Stomach smooth muscle (tissue), 2 donors: ENCODE measurements around the gene SFTPB.

Source experiments
- H3K27ac ChIP-seq: one replicate; pipeline ENCODE4 v1.7.0; 2013; ENCODE audit warnings: mild to moderate bottlenecking, low read length, inconsistent platforms
- H3K27me3 ChIP-seq, 2 donors: one replicate each; pipeline ENCODE4 v1.7.0; 2013; ENCODE audit warnings: low read length in 2 of 2; ENCODE audit not compliant: insufficient read depth in 2 of 2, control insufficient read depth in 1 of 2
- H3K36me3 ChIP-seq, 2 donors: one replicate each; pipeline ENCODE4 v1.7.0; 2013; ENCODE audit warnings: low read length in 2 of 2; ENCODE audit not compliant: control insufficient read depth in 2 of 2, insufficient read depth in 2 of 2
- H3K4me1 ChIP-seq: one replicate; pipeline ENCODE4 v1.7.0; 2013; ENCODE audit warnings: low read length; ENCODE audit not compliant: control insufficient read depth, insufficient read depth
- H3K4me3 ChIP-seq, 2 donors: one replicate each; pipeline ENCODE4 v1.7.0; 2013; ENCODE audit warnings: low read length in 2 of 2
- H3K9ac ChIP-seq, 2 donors: one replicate each; pipeline ENCODE4 v1.7.0; 2013; ENCODE audit warnings: low read length in 2 of 2, mild to moderate bottlenecking in 1 of 2
- H3K9me3 ChIP-seq, 2 donors: one replicate each; pipeline ENCODE4 v1.7.0; 2013; ENCODE audit warnings: low read length in 2 of 2; ENCODE audit not compliant: control insufficient read depth in 2 of 2
- donor health status: healthy.
- donor health status: Pancreatic carcinoma.

The SFTPB gene

GRCh38 chr2:85653996-85654395 lies 14.0 kb downstream of the SFTPB start:
- no peaks in the 10 kb centered on the region for H3K9me3 ChIP-seq
- no peaks in the 10 kb centered on the region for H3K27me3 ChIP-seq
- peaks cover 19 to 30% of the 10 kb centered on the region in 2 donors for H3K36me3 ChIP-seq
- no peak overlapping the region for H3K27ac ChIP-seq
- no peak overlapping the region for H3K4me3 ChIP-seq
- no peak overlapping the region for H3K9ac ChIP-seq
- no peaks in the 10 kb centered on the region for H3K4me1 ChIP-seq

GRCh38 chr2:85652056-85652455 lies 15.9 kb downstream of the SFTPB start:
- H3K9me3 ChIP-seq: no peaks in the 10 kb centered on the region
- H3K4me3 ChIP-seq: no peak overlapping the region
- H3K36me3 ChIP-seq: peaks cover 33 to 46% of the 10 kb centered on the region in 2 donors
- H3K27ac ChIP-seq: no peak overlapping the region
- H3K27me3 ChIP-seq: no peaks in the 10 kb centered on the region
- no peak overlapping the region for H3K9ac ChIP-seq
- no peaks in the 10 kb centered on the region for H3K4me1 ChIP-seq

- Histone ChIP-seq H3K36me3 (peaks cover 36 to 50% of the 10 kb centered on the region in 2 donors), H3K4me3 (no peak overlapping the region), H3K27ac (no peak overlapping the region), H3K4me1 (no peaks in the 10 kb centered on the region), H3K9me3 (no peaks in the 10 kb centered on the region), H3K9ac (no peak overlapping the region), H3K27me3 (no peaks in the 10 kb centered on the region)
These were observed 16.9 kb downstream of the SFTPB start for GRCh38 chr2:85651097-85651496.

- no peaks in the 10 kb centered on the region for H3K4me1 ChIP-seq
- no peak overlapping the region for H3K9ac ChIP-seq
- peaks cover 40 to 53% of the 10 kb centered on the region in 2 donors for H3K36me3 ChIP-seq
- H3K27me3 ChIP-seq: no peaks in the 10 kb centered on the region
- no peak overlapping the region for H3K27ac ChIP-seq
- no peak overlapping the region for H3K4me3 ChIP-seq
- H3K9me3 ChIP-seq: no peaks in the 10 kb centered on the region
These were observed 17.5 kb downstream of the SFTPB start for GRCh38 chr2:85650456-85650855.

- no peaks in the 10 kb centered on the region for H3K4me1 ChIP-seq
- H3K9ac ChIP-seq: no peak overlapping the region
- no peak overlapping the region for H3K27ac ChIP-seq
- peaks cover 47 to 62% of the 10 kb centered on the region in 2 donors for H3K36me3 ChIP-seq
- no peaks in the 10 kb centered on the region for H3K27me3 ChIP-seq
- H3K4me3 ChIP-seq: no peak overlapping the region
- H3K9me3 ChIP-seq: no peaks in the 10 kb centered on the region
These were observed 18.5 kb downstream of the SFTPB start for GRCh38 chr2:85649201-85650190.

GRCh38 chr2:85648619-85649018 lies 19.4 kb downstream of the SFTPB start:
- H3K9ac ChIP-seq: no peak overlapping the region
- no peaks in the 10 kb centered on the region for H3K27me3 ChIP-seq
- no peak overlapping the region for H3K27ac ChIP-seq
- H3K4me3 ChIP-seq: no peak overlapping the region
- no peaks in the 10 kb centered on the region for H3K9me3 ChIP-seq
- H3K36me3 ChIP-seq: peaks cover 51 to 64% of the 10 kb centered on the region in 2 donors
- no peaks in the 10 kb centered on the region for H3K4me1 ChIP-seq

GRCh38 chr2:85647823-85648526 lies 20.0 kb downstream of the SFTPB start:
- H3K9me3 ChIP-seq: no peaks in the 10 kb centered on the region
- H3K27ac ChIP-seq: no peak overlapping the region
- no peaks in the 10 kb centered on the region for H3K4me1 ChIP-seq
- no peaks in the 10 kb centered on the region for H3K27me3 ChIP-seq
- H3K4me3 ChIP-seq: no peak overlapping the region
- peaks cover 51 to 67% of the 10 kb centered on the region in 2 donors for H3K36me3 ChIP-seq
- H3K9ac ChIP-seq: no peak overlapping the region

- H3K9ac ChIP-seq: no peak overlapping the region
- H3K4me1 ChIP-seq: no peaks in the 10 kb centered on the region
- no peaks in the 10 kb centered on the region for H3K27me3 ChIP-seq
- H3K4me3 ChIP-seq: no peak overlapping the region
- H3K9me3 ChIP-seq: no peaks in the 10 kb centered on the region
- no peak overlapping the region for H3K27ac ChIP-seq
- H3K36me3 ChIP-seq: peaks cover 63 to 72% of the 10 kb centered on the region in 2 donors
These were observed 21.8 kb downstream of the SFTPB start for GRCh38 chr2:85646166-85646565.

GRCh38 chr2:85644909-85645308 lies 23.1 kb downstream of the SFTPB start:
- Histone ChIP-seq H3K4me1 (no peaks in the 10 kb centered on the region), H3K9me3 (no peaks in the 10 kb centered on the region), H3K36me3 (peaks cover 69 to 75% of the 10 kb centered on the region in 2 donors), H3K9ac (no peak overlapping the region), H3K27ac (no peak overlapping the region), H3K4me3 (no peak overlapping the region), H3K27me3 (no peaks in the 10 kb centered on the region)

GRCh38 chr2:85642725-85643124 lies 25.3 kb downstream of the SFTPB start:
- peaks cover 60 to 67% of the 10 kb centered on the region in 2 donors for H3K36me3 ChIP-seq
- H3K9ac ChIP-seq: no peak overlapping the region
- no peaks in the 10 kb centered on the region for H3K27me3 ChIP-seq
- no peaks in the 10 kb centered on the region for H3K9me3 ChIP-seq
- H3K4me3 ChIP-seq: no peak overlapping the region
- H3K27ac ChIP-seq: no peak overlapping the region
- no peaks in the 10 kb centered on the region for H3K4me1 ChIP-seq
